Stimulated activated CD8-positive, alpha-beta memory T cell treated with anti-CD3 and anti-CD28 coated beads, Interleukin-2, amount 100 ng/mL, for 1 hour (primary cell): Measurements from ENCODE around the gene SDSL.

Experiments
- DNase-seq, 2 donors: peaks; one replicate each; pipeline ENCODE4 v3.0.0-alpha.2; 2020; ENCODE audit warnings: low read depth in 2 of 2

Gene SDSL

DNA sequence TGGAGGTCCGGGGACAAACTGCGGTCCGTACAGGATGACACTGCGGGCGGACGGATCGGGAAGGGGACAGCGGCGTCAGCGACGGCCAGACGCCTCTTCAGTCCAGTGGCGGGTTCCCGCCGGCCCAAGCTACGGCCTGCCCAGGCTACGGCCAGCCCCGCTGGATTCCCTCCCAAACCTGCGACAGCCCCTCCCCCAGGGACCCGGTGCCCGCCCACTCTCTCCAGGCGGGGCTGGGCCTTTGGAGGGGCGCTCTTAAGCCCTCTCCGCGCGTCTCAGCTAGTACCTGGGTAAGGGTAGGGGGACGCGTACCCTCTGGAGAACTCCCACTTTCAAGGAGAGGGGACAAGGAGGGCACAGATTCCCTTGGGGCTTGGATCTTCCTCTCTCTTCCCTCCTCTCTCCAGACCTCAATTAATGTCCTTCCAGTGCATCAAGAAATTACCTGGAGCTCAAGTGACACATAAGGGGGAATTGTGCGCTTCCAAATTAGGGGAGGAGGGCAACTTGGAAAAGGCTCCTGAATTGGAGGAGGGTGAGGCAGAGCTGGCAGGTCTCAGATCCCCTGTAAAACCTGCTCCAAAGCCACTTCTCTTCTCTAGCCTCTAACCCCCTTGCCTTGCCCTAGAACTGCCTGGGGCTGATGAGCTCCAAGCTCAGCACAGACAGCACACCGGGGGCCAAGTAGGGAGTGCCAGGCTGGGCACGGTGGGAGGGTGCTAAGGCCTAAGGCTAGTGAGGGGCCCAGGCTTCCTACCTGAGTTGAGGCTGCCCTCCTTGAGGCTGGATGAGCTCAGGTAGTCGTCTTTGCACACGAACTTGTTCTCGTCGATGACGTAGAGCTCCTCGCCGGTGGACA lies 46.4 kb downstream of the SDSL start:
- no peak for DNase-seq

DNA sequence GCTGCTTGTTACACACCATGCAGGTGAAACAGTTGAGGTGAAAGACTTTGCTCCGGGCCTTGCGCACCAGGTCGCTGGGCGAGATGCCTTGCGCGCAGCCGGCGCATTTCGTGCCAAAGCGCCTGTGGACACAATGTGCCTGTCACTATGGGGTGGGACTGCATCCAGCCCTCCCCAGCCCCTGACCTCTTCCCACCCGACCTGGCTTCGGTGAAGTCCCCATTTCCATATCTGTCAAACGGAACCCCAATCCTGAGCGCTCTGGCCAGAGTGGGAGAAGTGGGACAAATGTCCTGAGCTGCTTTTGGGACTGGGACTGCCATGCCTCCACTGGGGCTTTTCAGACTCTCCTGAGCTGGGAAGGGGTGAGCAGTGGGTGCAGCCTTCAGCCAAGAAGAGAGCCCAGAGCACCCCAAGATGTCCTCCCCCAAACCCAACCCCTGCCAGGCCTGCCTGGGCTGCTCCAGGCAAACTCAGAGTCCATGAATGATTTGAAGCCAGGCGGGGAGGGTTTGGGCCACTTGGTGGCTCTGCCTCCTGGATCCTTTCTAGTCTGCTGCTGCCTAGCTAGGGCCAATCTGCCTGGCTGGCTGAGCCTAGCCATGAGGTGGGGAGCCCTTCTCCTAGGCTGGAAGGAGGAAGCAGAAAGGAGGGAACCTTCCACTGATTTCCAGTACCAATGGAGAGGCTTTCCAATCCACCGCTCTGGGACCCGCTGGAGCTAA lies 47.2 kb downstream of the SDSL start:
- DNase-seq, result no peak

DNA sequence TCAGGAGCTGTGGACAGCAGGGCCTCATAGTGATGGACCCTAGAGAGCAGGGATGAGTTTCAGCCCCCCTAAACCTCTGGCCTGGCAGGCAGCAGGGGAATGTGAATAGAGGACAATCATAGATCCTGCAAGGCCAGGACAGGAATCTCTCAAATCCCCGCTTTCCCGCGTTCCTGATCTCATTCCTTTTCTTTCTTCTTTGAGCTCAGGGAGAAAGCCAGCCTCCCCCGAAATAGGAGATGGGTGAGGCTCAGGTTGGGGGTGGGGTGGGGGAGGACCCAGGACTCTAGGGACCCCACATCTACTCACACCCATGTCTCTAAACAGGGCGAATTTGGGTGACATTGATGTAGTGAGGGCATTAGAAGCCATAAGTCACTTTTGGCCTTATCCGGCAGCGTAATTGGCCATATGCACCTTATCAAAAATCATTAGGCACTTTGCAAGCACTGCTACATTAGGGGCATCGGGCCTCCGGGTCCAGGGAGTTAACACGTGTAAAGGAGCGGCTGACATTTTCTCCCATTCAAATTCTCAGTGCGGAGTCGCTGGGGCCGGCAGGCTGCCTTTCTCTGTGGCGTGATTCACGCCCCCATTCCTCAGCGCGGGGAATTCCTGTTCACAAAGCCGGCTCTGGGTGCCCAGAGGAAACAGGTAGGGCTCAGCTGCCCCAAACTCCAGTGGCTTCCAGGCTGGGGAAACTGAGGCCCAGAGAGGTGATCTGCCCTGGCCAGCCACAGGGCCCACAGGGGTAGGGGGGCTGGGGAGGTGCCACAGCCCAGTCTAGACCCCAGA lies 48.0 kb downstream of the SDSL start:
- DNase-seq, result no peak

DNA sequence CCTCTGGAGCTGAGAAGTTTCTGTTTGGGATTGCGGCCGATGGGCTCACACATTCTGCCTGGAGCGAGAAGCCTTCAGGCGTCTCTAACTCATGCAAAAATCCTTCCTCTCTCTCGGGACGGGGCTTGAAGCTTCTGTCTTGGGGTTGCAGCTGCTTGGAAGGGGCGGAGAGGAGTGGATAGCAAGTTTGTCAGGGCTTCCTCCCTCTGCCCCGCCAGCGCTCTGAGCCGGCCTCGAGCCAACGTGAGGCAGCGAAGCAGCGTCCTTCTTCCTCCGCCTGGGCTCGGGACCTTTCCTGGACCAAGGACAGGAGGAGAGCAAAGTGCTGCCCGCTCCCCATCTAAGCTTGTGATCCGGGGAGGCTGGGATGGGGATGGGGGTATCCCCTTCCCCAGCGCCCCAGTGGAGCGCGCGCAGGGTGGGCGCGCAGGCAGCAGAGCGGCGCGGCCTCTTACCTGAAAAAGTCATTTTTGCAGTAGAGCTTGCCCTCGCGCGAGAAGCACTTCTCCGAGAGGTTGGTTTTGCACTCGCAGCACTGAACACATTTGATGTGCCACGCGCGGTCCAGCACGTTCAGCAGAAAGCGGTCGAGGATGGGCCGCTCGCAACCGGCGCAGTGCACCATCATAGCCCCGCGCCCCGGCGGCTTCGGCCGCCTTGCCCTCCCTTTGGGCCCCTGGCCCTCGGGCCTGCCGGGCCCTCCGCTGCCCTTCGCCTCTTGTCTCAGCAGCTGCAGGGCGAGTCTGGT lies 48.9 kb downstream of the SDSL start:
- DNase-seq, result no peak

DNA sequence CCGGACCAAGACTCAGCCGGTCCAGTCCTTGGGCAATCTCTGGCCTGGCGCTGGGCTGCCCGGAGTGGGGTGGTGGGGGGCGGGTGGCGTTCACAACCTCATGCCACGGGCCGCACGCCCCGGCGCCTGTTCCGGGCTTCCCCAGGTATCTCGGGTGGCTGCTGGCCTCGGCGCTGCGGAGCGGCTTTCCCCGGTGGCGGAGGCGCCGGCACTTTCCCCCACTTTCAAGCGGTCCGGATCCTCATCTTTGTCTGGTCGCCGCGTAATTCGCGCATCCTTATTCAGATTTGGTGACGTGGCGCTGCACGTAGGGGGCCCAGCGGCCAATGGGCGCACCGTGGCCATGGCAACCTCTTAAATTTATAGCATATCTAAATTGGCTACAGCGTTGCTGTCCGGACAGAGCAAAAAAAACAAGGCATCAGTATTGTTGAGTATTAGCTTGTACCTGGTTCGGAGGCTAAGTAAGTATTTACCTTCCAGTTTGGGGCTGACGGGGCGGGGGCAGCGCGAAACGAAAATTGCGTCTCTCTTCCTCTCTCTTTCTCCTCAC lies 49.5 kb downstream of the SDSL start, which contains the start of gene LHX5:
Gene LHX5, minus strand, starts transcription at position 253 of the 553 bp plus-strand sequence. CDS start 373 bp downstream, outside the sequence.
- DNase-seq, result no peak

DNA sequence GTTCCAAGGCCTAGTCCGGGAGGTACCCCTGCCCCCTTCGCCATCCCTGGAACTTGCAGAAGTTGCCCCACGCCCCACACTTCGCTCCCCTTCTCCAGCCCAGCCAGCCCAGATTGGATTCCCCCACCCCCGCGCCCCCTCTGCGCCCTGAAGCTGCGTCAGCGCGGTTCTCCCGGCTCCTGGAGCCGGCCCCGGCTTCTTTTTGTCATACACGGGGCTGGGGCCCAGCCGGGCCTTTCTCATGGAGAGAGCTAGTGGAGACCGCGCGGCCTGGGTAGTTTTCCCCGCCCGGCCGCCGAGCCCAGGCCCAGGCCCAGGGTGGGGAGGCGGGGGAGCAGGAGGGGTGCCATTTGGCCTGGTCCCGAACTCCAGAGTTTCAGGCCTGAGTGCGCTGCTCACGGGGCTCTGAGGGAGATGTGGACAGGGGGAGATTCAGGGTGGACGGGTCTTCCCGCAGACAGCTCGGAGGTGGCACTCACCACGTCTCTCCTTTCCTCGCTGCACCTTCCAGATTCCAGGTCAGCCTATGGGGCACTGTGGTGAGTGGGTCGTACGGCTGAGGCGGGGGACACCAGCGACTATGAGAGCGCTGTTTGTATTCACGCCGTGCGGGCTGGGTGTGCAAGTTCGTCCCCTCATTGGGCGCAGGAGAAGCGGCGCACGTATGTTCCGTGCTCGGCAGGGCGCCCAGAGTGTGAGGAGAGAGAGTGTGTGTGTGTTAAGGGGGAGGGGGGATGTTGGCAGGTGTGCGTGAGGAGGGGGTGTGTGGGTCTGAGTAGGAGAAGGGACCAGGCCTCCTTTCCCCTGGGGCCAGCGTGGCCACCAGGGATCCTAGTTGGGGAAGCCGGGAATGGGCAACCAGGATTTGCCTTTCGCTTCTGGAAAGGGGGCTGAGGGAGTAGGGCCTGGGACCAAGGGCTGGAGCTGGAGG lies 50.3 kb downstream of the SDSL start:
- no peak for DNase-seq

DNA sequence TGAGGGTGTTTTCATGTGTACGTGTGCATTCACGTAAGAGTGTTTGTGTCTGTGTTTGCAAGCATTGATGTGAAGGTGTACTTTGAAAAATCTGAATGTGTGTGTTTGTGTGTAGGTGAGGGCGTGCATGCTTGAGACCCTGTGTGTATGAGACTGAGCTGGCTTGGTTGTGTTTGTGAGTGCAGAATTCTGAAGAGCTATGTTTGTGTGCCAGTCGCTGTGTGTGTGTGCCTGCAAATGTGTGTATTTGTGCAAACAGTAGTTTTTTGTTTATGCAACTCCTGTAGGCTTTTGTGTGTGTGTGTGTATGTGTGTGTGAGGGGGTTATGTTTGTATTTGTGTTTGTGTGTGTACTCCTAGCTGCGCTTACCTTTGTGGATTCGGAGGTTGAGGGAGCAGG lies 51.2 kb downstream of the SDSL start:
- no peak for DNase-seq

DNA sequence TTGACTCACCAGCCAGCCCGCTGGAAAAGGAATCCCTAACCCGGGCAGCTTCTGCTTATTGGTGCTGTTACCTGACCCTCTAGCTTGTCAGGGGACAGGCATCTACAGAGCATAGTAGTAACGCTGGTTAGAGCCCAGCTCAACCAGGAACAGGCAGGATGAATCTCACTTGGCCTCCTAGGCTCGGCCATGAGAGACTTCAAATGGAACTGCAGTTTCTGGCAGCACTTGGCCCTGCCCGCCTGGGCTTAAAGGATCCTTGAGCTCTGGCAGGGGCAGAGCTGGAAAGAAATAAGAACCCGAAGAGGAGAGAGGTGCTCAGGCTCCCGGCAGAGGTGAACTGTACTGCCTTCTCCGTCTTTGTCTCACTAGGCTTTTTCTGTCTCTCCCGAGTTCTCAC lies 51.8 kb downstream of the SDSL start:
- DNase-seq, result no peak

DNA sequence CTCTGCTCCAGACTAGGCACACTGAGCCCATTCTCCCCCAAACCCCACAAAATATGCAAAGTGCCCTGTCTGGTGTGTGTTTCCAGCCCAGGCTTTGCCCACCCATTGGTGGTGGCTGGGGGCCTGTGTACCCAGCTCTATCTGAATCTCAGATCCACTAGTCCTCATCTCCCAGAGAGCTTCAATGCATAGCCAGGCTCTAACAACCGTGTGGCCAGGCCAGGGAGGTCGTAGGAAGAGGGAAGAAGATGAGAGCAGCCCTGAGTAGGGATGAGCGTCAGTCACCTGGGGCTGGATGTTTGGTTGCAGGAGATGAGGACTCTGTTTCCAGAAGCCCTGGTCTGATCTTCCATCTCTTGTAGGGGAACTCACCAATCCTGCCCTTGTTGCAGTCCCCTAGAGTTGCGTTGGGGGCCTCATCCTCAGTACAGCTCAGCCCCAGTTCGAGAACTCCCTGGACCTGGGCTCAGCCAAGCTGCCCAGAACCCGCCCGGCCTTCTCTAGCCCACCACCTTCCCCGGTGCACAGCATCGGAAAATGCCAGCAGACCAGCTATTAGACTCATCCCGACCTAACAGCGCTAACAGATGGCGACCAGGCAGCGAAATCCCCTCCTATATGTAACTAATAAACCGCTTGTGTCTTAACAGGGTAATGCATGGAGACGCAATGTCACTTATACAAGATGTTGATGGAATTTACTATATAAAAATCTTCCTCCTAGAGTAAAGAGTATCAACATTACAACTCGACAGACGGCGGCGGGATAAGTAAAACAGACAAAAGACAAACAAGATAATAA lies 52.7 kb downstream of the SDSL start:
- DNase-seq, result no peak

DNA sequence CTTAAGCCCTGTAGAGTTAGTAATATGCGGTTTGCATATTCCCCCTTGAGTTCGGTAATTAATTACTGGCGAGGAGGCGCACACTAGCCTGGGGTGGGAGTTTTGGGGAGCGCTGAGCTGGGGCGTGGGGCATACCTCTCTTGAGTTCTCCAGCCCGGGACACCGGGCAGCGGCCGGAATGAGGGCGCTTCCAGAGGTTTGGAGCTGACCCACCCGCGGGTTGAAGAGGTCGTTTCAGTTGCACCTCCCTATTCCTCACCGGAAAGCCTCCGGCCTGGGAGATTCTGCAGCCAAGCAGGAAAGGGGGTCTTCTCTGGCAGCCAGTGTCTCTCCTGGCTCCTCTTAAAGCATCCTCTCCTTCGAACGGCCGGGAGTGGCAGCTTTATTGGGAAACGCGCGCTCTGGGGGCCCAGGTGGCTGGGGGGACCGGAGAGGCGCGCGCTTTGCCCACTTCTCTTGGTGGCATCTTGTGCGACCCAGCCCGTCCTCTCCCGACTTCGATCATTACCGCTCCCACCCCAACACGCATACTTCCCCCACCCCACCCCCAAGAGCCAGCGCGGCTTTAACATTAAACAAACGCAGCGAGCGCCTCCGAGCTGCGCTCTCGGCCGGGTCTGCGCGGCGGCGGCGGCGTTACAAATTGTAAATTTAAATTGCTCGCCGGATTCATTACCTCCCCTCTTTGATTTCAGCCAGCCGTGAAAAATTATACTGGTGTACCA lies 53.4 kb downstream of the SDSL start:
- no peak for DNase-seq

DNA sequence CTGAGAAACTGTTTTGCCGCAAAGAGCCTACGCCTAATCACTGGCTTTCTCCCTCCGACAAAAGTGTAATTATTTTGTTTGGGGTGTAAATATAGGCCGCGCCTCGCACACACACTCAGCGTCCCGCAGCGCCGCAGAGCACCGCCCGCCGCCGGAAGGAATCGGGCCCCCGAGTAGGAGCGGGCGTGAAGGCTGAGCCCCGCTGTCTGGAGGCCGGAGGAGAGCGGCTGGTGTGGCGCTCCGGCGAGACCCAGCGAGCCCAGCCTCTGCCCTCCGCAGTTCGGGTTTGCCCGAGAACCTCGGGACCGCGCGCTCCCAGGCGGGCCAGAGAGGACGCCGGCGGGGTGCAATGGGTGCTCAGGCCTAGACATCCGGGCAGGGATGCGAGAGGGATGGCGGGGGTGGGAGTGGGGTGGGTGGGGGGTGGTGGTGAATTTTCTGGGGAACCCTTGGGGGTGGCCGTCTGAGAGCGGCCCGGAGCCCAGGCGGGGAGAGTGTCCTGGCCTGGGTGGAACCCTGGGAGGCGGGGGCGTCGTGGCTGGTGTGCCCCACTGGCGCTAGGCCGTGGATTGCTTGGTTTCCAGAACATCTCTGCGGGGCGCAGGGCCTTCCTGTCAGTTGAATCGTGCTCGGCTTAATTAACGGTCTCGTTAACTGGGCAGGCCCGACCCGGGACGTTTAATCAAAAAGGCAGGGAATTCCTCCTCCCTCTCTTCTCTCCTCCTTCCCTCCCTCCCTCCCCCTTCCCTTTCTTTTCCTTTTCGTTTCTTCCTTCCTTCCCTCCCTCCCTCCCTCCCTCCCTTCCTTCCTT lies 54.2 kb downstream of the SDSL start:
- DNase-seq, result no peak

DNA sequence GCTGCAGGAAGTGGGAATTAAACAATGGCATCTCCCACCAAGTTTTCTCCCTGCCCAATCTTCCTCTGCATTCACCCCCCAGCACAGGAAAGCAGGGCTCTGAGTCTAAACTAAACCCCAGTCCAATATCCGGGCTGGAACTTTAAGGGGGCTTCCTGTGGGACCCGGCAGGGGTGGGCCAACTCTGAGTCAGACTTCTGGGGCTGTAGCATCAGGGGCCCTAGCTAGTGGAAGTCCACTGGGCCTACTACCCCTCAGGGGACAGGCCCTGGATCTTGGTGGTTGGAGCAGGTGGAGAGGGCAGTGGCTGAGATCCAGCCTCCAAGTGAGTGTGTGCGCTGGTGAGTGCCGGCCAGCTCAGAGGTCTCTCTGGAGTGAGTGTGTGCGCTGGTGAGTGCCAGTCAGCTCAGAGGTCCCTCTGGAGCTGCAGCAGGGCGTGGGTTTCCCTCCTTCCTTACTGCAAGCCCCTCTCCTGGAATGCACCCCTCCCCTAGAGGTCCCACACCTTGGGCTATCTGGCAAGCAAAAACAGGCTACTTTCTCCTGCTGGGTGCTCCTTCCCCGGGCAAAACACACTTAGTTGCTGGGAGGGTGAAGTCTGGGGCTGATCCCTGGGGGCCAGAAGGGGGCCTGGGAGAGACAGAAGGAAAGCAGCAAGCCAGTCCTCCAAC lies 55.1 kb downstream of the SDSL start:
- DNase-seq, result no peak

DNA sequence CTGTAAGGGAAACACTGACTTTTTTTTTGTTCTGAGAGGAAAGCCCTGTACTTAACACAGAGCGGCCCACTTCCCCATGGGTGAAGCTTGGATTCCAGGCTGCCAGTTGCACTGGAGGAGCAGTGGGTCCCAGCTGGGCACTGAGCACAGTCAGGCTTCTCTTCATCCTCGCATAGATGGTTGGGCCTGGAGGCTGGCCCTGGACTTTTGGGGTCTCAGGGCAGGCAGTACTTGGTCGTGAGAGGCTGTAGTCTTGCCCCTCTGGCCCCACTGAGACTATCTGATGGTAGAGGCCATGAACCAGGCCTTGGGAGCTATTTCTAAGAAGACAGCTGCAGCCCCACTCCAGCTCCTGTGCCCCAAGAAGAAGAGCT lies 55.6 kb downstream of the SDSL start:
- DNase-seq, result no peak

DNA sequence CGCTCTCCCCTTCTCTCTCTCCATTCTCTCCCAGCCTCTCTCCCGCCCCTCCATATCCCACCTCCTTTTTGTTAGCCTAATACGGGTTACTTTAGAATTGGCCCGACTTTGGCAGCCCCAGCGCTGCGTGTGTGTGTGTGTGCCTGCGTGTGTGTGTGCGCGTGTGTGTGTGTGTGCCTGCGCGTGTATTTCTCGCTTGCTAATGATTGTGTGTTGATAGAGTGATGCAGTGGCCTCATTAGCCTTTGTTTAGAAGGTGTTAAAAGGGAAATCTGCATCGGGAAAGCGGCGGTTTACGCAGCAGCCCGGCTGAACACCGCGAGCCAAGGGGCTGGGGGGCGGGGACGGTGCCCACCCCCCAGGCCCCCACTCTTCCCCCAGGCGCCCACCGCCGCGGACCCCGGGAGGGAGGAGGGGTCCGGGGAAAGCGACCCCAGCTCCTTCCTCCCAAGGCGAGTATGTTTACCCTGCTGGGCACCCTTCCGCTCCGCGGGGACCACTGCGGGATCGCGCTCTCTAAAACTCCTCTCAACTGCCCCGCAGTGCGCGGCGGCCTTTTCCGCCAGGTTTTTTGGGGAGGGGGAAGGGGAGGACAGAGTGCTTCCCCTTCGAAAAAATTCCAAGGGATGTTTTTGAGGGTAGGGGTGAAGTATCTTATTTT lies 56.3 kb downstream of the SDSL start:
- DNase-seq, result no peak

DNA sequence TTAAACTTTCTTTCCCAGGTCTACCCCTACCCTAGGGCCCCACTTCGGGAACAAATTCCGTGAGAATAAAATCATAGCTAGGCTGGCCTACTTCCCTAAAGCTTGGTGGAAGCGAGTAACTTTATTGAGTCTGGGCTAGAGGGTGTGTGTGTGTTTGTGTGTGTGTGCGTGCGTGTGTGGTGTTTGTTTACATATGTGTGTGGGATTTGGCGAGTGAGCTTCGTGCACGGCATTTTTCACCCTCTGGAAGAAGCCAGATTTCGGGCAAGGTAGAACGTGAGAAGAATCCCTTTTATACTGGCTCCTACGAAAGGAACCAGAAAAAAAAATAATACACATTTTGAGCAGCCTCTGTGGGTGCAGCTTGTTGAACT lies 57.0 kb downstream of the SDSL start:
- DNase-seq, result no peak

DNA sequence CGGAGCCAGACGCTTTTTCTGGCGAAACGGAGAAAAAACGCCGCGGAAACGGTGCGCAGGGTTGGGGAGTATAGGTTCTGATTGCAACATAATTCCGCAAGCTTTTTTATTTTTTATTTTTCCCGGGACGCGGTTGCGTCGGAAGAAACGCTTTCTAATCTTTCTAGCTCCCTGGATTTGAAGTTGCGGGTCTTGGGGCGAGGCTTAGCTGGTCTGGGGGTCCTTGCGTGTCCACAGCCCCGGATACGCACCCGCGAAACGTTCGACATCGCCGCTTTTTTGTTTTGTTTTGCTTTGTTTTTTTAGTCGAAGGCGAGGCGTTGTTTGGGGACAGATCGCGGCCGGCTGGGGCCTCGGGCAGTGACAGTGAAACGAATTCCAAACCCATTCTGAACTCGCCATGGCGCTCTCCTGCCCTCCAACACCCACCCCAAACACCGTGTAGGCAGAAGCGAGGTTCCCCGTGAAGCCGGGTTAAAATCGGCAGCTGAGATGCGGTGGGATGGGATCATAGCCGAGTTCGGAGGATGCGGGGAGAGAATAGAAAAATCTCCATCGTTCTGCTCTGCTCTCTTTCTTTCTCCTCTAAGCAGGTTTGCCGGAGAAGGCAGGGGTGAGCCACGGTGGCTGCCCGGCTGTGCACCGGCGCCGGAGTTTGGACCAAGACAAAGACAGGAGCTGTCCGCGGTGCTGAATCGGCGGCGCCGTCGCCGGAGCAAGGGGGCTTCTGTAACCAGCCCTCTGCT lies 57.6 kb downstream of the SDSL start:
- DNase-seq, result no peak
